K562 (cell line): ENCODE measurements around the gene LIN9. TPM values are rescaled to one million over a fixed set of nuclear protein-coding genes. Genes with fewer than 3 reads are reported as not detected.

Experiments
- GATA2 ChIP-seq: sonication (generic); formaldehyde crosslinking; IDR thresholded peaks from 2 replicates; pipeline ENCODE4 v1.4.0; 2020; ENCODE audit warnings: mild to moderate bottlenecking, missing genetic modification reagents
- L3MBTL2 ChIP-seq: fragments of 450-650 bp; IDR thresholded peaks from 2 replicates; pipeline ENCODE4 v1.6.1; 2016; ENCODE audit warnings: mild to moderate bottlenecking, moderate library complexity
- MLX ChIP-seq, 2 experiments: fragments of 450-650 bp in 1 of 2; sonication (generic) in 1 of 2; formaldehyde crosslinking; conservative IDR thresholded peaks; 2 replicates each; pipeline versions ENCODE4 v1.4.0 to v1.8.1; 2020 to 2022; ENCODE audit warnings: mild to moderate bottlenecking in 1 of 2, missing genetic modification reagents in 1 of 2
- NONO ChIP-seq, 2 experiments: fragments of 200-400 bp in 1 of 2; fragments of 450-650 bp in 1 of 2; formaldehyde crosslinking in 1 of 2; IDR thresholded peaks; 2 replicates each; pipeline ENCODE4 v1.6.1; 2017; ENCODE audit warnings: low read depth in 2 of 2, mild to moderate bottlenecking in 2 of 2, moderate library complexity in 2 of 2, low read length in 1 of 2
- TSC22D4 ChIP-seq: fragments of 450-650 bp; IDR thresholded peaks from 2 replicates; pipeline ENCODE4 v1.6.1; 2016; ENCODE audit warnings: missing genetic modification characterization, missing biosample characterization, control low read depth
- ZNF23 ChIP-seq: fragments of 250-450 bp; sonication (Bioruptor Pico); IDR thresholded peaks from 2 replicates; pipeline ENCODE4 v1.4.0; 2020; ENCODE audit warnings: mild to moderate bottlenecking
- polyA plus RNA-seq, 8 experiments: library from polyadenylated mRNA; depleted of rRNA in 4 of 8; stranded (reverse) in 5 of 8; unstranded in 3 of 8; fragments of >200 nt; fragmentation: Nextera tagmentation in 2 of 8; fragmentation: Illumina TruSeq in 1 of 8; extraction: Ambion mirVana in 2 of 8; extraction: Trizol in 1 of 8; gene quantifications; 2 replicates each; pipeline versions ENCODE4 v1.2.1 to v1.2.3, GENCODE V29; 2011 to 2014; ENCODE audit warnings: inconsistent platforms in 1 of 8, missing spikeins in 1 of 8
- total RNA-seq, 7 experiments: library from RNA; depleted of rRNA in 6 of 7; stranded (reverse); fragments of >200 nt in 6 of 7; fragmentation: Illumina TruSeq in 2 of 7; extraction: Trizol in 2 of 7; gene quantifications; 2 replicates each; pipeline versions ENCODE4 v1.2.1 to v1.2.3, GENCODE V29; 2011 to 2021; ENCODE audit warnings: low replicate concordance in 1 of 7
- TF ChIP-seq, protein P1 (sequence below), 2 experiments: fragments of 450-650 bp; formaldehyde crosslinking in 1 of 2; IDR thresholded peaks; 2 replicates each; pipeline versions ENCODE4 v1.4.0 to v1.6.1; 2014 to 2020; ENCODE audit warnings: mild to moderate bottlenecking in 2 of 2, borderline replicate concordance in 1 of 2, low read depth in 1 of 2
- TF ChIP-seq, protein P2 (sequence below): sonication (generic); formaldehyde crosslinking; IDR thresholded peaks from 2 replicates; pipeline ENCODE4 v1.8.1; 2023; ENCODE audit warnings: mild to moderate bottlenecking, missing genetic modification reagents

LIN9 gene
- total and polyA plus RNA-seq, 9 of the 15 experiments (the other 6 are each of a cell fraction or from before 2014, with no cell fraction given) = 18.8 to 33.0 (median 25.5) TPM

DNA sequence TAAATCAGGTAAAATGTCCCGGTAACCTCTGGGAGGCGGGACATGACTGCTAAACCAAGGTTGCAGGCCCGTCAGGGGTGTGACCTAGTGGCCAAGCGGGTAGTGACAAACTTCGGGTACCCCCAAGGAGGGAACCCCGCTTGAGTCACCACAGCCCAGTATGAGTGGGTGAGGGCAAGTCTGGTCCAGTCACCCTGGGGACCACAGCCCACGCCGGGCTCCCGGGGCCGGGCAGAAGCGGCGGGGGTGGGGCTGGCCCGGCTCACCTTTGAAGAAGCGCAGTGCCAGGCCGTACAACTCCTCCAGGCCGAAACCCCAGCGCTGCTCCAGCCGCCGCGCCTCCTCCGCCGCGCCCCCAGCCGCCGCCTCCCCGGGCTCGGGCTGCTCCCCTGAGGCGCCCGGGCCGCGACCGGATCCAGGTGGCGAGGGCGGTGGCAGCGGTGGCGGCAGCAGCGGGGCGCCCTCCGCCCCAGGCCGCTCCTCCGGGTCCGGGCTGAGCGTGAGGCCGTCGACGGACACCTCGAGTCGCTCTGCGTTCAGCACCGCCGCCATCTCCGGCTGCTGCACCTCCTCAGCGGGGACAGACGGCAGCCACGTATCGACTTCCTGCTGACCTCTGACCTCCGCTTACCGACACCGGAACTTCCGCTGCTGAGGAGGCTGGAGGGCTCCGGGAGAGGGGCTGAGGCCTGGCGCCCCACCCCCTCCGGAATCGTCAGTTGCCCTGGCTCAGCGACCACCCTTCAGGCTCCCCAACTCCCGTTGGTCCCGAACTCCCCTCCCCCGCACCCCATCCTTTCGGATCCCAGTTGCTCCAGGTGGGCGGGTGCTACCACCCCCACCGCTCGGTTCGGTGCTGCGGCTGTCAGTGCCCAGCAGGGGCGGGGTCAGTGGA, 122.6 kb downstream of the LIN9 start, which contains the start of gene ACBD3 (continued):
- TF ChIP-seq, protein P1, sequence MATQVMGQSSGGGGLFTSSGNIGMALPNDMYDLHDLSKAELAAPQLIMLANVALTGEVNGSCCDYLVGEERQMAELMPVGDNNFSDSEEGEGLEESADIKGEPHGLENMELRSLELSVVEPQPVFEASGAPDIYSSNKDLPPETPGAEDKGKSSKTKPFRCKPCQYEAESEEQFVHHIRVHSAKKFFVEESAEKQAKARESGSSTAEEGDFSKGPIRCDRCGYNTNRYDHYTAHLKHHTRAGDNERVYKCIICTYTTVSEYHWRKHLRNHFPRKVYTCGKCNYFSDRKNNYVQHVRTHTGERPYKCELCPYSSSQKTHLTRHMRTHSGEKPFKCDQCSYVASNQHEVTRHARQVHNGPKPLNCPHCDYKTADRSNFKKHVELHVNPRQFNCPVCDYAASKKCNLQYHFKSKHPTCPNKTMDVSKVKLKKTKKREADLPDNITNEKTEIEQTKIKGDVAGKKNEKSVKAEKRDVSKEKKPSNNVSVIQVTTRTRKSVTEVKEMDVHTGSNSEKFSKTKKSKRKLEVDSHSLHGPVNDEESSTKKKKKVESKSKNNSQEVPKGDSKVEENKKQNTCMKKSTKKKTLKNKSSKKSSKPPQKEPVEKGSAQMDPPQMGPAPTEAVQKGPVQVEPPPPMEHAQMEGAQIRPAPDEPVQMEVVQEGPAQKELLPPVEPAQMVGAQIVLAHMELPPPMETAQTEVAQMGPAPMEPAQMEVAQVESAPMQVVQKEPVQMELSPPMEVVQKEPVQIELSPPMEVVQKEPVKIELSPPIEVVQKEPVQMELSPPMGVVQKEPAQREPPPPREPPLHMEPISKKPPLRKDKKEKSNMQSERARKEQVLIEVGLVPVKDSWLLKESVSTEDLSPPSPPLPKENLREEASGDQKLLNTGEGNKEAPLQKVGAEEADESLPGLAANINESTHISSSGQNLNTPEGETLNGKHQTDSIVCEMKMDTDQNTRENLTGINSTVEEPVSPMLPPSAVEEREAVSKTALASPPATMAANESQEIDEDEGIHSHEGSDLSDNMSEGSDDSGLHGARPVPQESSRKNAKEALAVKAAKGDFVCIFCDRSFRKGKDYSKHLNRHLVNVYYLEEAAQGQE (IDR thresholded peaks at IDR 0.05; ENCODE audit: borderline replicate concordance) = 0 out of 2 replicates have a peak, but pooled peaks have one; percentile 13
- TF ChIP-seq, protein P1 (CRISPR knock-in tag; IDR thresholded peaks at IDR 0.05; ENCODE audit: low read depth) = no peak; the same call in none of the 2 replicates
- TF ChIP-seq L3MBTL2 (peak; percentile 66), TSC22D4 (tag) (no peak), MLX (CRISPR knock-in tag; conservative IDR thresholded peaks at IDR 0.05) (no peak), NONO (IDR thresholded peaks at IDR 0.05; ENCODE audit: low read depth in 2 of 2, low read length in 1 of 2) (peak; percentile 75 to 90; a peak in 3 of 4 replicates), ZNF23 (CRISPR knock-in tag) (no peak), GATA2 (CRISPR knock-in tag) (no peak)
- TF ChIP-seq, protein P2, sequence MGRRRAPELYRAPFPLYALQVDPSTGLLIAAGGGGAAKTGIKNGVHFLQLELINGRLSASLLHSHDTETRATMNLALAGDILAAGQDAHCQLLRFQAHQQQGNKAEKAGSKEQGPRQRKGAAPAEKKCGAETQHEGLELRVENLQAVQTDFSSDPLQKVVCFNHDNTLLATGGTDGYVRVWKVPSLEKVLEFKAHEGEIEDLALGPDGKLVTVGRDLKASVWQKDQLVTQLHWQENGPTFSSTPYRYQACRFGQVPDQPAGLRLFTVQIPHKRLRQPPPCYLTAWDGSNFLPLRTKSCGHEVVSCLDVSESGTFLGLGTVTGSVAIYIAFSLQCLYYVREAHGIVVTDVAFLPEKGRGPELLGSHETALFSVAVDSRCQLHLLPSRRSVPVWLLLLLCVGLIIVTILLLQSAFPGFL (CRISPR knock-in tag) = peak; percentile 81; the same call in 1 of the 2 replicates
